Esophagus muscularis mucosa (tissue), 3 donors: Measurements from ENCODE around the gene RANBP3.

Source experiments
- CTCF ChIP-seq, 3 experiments: fragments of 200-600 bp in 2 of 3; fragments of 450-650 bp in 1 of 3; sonication (generic) in 2 of 3; IDR thresholded peaks; one replicate each; pipeline ENCODE4 v1.5.1; 2017 to 2019; ENCODE audit warnings: antibody characterized with exemption in 3 of 3, mild to moderate bottlenecking in 2 of 3, moderate library complexity in 1 of 3
- POLR2A ChIP-seq: fragments of 450-650 bp; IDR thresholded peaks from one replicate; pipeline ENCODE4 v1.6.1; 2017; ENCODE audit warnings: antibody characterized with exemption, moderate library complexity, mild to moderate bottlenecking, low read depth
- POLR2AphosphoS5 ChIP-seq, 2 donors: sonication (generic); formaldehyde crosslinking; IDR thresholded peaks; one replicate each; pipeline ENCODE4 v1.6.1; 2017; ENCODE audit warnings: antibody characterized with exemption in 2 of 2

GRCh38 chr19:5903056-5903623 lies 74.8 kb downstream of the RANBP3 start:
- TF ChIP-seq CTCF (IDR thresholded peaks at IDR 0.05), result no peak
- TF ChIP-seq POLR2AphosphoS5 (IDR thresholded peaks at IDR 0.05), result no peak
- TF ChIP-seq POLR2A, result no peak
